ENCODE data around the gene MCTP2. TPM values are rescaled to one million over a fixed set of nuclear protein-coding genes. Genes with fewer than 3 reads are reported as not detected.

The MCTP2 gene
- total and polyA plus RNA-seq, 9 of the 15 experiments (the other 6 are each of a cell fraction or from before 2014, with no cell fraction given), result 0.07 TPM; not detected in 8

GRCh38 chr15:94231723-94232468, 535 bp downstream of the MCTP2 start (continued):
- TF ChIP-seq ZBTB34 (CRISPR knock-in tag; IDR thresholded peaks at IDR 0.05), result no peak
- TF ChIP-seq ZNF280B (CRISPR knock-in tag; IDR thresholded peaks at IDR 0.05), result no peak
- TF ChIP-seq CEBPB (tag; IDR thresholded peaks at IDR 0.05), result no peak
- TF ChIP-seq SNAPC5 (CRISPR knock-in tag; IDR thresholded peaks at IDR 0.05), result no peak
- no peak for TF ChIP-seq JUN (IDR thresholded peaks at IDR 0.05; ENCODE audit: borderline replicate concordance, low read depth, low read length)
- no peak for TF ChIP-seq JUN (CRISPR knock-in tag; IDR thresholded peaks at IDR 0.05; ENCODE audit: borderline replicate concordance)
- no peak for TF ChIP-seq GTF3C2 (IDR thresholded peaks at IDR 0.05; ENCODE audit: borderline replicate concordance, extremely low read depth, insufficient read length)
- no peak for TF ChIP-seq E4F1 (CRISPR knock-in tag; IDR thresholded peaks at IDR 0.05; ENCODE audit: borderline replicate concordance)
- TF ChIP-seq TBL1XR1 (IDR thresholded peaks at IDR 0.05; ENCODE audit: low read length in 2 of 2), result no peak
- TF ChIP-seq CBFA2T3 (IDR thresholded peaks at IDR 0.05), result no peak
- no peak for TF ChIP-seq ZNF780A (CRISPR knock-in tag; IDR thresholded peaks at IDR 0.05)

All from K562 (cell line).